SH-SY5Y (cell line): ENCODE measurements around the gene LY86.

ENCODE experiments used
- GATA2 ChIP-seq: IDR thresholded peaks from 2 replicates; pipeline ENCODE4 v1.6.1; 2011; ENCODE audit warnings: mild to moderate bottlenecking, low read depth, low read length
- GATA3 ChIP-seq: IDR thresholded peaks from 2 replicates; pipeline ENCODE4 v1.6.1; 2011; ENCODE audit warnings: low read depth, mild to moderate bottlenecking, low read length, moderate library complexity

GRCh38 chr6:6696867-6697531 is 108.5 kb downstream of the LY86 start:
- TF ChIP-seq GATA2 (no peak), GATA3 (no peak)
